Panc1 (cell line): ENCODE data around the gene CACNA1I. TPM values are rescaled to one million over a fixed set of nuclear protein-coding genes. Genes with fewer than 3 reads are reported as not detected.
"Not testable (repeated sequence)": the region's sequence is repeated elsewhere in the genome, so short reads cannot be mapped to it uniquely, and the experiment has no call there.

ENCODE experiments used
- ATAC-seq: fragments of 200-7000 bp; cut with Tn5 transposase; 2 replicates; pipeline ENCODE4 v1.9.1; 2020; ENCODE audit warnings: mild to moderate bottlenecking, moderate library complexity
- BruUV-seq: library from RNA; stranded (reverse); fragments of 400-500 nt; replicated peaks from 2 replicates; lab custom pipeline; 2021; lab: Mats Ljungman, UMichigan
- CTCF ChIA-PET: fragments of 300-600 bp; sonication (Branson Sonifier 250); formaldehyde crosslinking; loops from one replicate; lab custom pipeline; 2022; ENCODE audit warnings: antibody characterized with exemption; lab: Charles Lee
- POLR2A ChIA-PET: fragments of 300-600 bp; sonication (Branson Sonifier 250); formaldehyde crosslinking; loops from one replicate; lab custom pipeline; 2022; ENCODE audit warnings: antibody characterized with exemption; lab: Charles Lee
- DNase-seq: peaks from one replicate; pipeline ENCODE4 v3.0.0-alpha.2; 2010; ENCODE audit warnings: low read depth, low spot score
- H3K27ac ChIP-seq: 2 replicates; pipeline ENCODE4 v1.5.1; 2011; ENCODE audit warnings: mild to moderate bottlenecking, low read length, inconsistent platforms
- H3K27me3 ChIP-seq: fragments of 200-500 bp; sonication (Bioruptor generic); 2 replicates; pipeline ENCODE4 v1.6.0; 2014; ENCODE audit warnings: low read length, inconsistent platforms; ENCODE audit not compliant: control insufficient read depth, insufficient read depth
- H3K36me3 ChIP-seq: fragments of 200-500 bp; sonication (Bioruptor generic); 2 replicates; pipeline ENCODE4 v1.5.1; 2014; ENCODE audit warnings: inconsistent platforms, mild to moderate bottlenecking, low read length, moderate library complexity; ENCODE audit not compliant: control insufficient read depth, insufficient read depth
- H3K4me1 ChIP-seq: 2 replicates; pipeline ENCODE4 v1.5.1; 2011; ENCODE audit warnings: inconsistent platforms, mild to moderate bottlenecking, low read length, moderate library complexity; ENCODE audit not compliant: control insufficient read depth, insufficient read depth
- H3K4me3 ChIP-seq, 2 experiments: 2 replicates each; pipeline ENCODE4 v1.5.1; 2011 to 2012; ENCODE audit warnings: low read depth in 2 of 2, low read length in 2 of 2, mild to moderate bottlenecking in 2 of 2, inconsistent platforms in 1 of 2, moderate library complexity in 1 of 2
- H3K9me3 ChIP-seq: fragments of 200-500 bp; sonication (Bioruptor generic); 2 replicates; pipeline ENCODE4 v1.5.1; 2014; ENCODE audit warnings: low read depth, mild to moderate bottlenecking, inconsistent platforms, low read length, moderate library complexity; ENCODE audit not compliant: control insufficient read depth, insufficient read depth
- POLR2AphosphoS5 ChIP-seq: IDR thresholded peaks from 2 replicates; pipeline ENCODE4 v1.6.1; 2012; ENCODE audit warnings: mild to moderate bottlenecking, low read depth, low read length, moderate library complexity
- REST ChIP-seq, 2 experiments: IDR thresholded peaks; 2 replicates each; pipeline ENCODE4 v1.6.1; 2011 to 2012; ENCODE audit warnings: low read depth in 2 of 2, control low read depth in 1 of 2, low read length in 1 of 2, mild to moderate bottlenecking in 1 of 2, moderate library complexity in 1 of 2; ENCODE audit not compliant: insufficient read depth in 1 of 2
- SIN3A ChIP-seq: IDR thresholded peaks from 2 replicates; pipeline ENCODE4 v1.6.1; 2012; ENCODE audit warnings: low read depth, mild to moderate bottlenecking, low read length, moderate library complexity, borderline replicate concordance; ENCODE audit not compliant: insufficient read depth
- TCF7L2 ChIP-seq: IDR thresholded peaks from 2 replicates; pipeline ENCODE4 v1.6.1; 2011; ENCODE audit warnings: mild to moderate bottlenecking, low read depth, low read length, inconsistent platforms
- in situ Hi-C: cut with HindIII; loops from 2 replicates; pipeline ENCODE4 v1.10.0; 2016; ENCODE audit warnings: low sequenced_read_pairs, low pct_unique_long_range_greater_than_20kb
- intact Hi-C: fragments of 100-400 bp; cut with micrococcal nuclease; formaldehyde crosslinking; loops from one replicate; pipeline ENCODE4 v1.10.0; 2022; ENCODE audit not compliant: unreplicated experiment
- total RNA-seq: library from RNA; stranded (reverse); gene quantifications from one replicate; pipeline ENCODE4 v1.2.1, GENCODE V29; 2021; ENCODE audit not compliant: unreplicated experiment
- TF ChIP-seq, protein P1 (sequence below): fragments of 450-650 bp; IDR thresholded peaks from 2 replicates; pipeline ENCODE4 v1.5.1; 2017; ENCODE audit warnings: mild to moderate bottlenecking

Gene CACNA1I
- total RNA-seq, 1 experiment from 2014 or later: 0.23 TPM

DNA sequence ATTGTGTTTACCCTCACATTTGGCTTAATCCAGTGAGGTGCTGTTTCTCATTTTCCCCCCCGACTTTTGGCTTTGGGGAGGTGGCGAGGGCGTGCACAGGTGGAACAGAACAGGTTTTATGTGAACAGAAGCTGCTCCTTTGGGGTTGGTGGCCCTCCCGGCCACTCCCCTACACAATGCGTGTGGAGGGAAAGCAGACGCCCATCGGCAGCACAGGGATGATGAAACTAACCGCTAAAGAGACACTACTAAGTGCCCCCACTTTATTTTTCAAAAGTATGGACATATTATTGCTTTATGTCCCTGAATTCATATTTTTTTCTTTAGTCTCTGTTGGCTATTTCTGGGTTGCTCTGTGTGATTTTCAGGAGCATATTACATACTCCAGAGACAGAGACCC is 162.1 kb downstream of the CACNA1I start:
- no TSS peak for BruUV-seq
- no peak for ATAC-seq
- Histone ChIP-seq H3K27me3 (no peaks in the 10 kb centered on the region), H3K27ac (no peak overlapping the region), H3K36me3 (no peaks in the 10 kb centered on the region), H3K9me3 (no peaks in the 10 kb centered on the region), H3K4me1 (no peaks in the 10 kb centered on the region), H3K4me3 (no peak overlapping the region)
- TF ChIP-seq SIN3A (no peak), POLR2AphosphoS5 (no peak), TCF7L2 (no peak), REST (IDR thresholded peaks at IDR 0.05; ENCODE audit: insufficient read depth in 1 of 2, low read depth in 2 of 2, low read length in 1 of 2) (no peak)
- TF ChIP-seq, protein P1, sequence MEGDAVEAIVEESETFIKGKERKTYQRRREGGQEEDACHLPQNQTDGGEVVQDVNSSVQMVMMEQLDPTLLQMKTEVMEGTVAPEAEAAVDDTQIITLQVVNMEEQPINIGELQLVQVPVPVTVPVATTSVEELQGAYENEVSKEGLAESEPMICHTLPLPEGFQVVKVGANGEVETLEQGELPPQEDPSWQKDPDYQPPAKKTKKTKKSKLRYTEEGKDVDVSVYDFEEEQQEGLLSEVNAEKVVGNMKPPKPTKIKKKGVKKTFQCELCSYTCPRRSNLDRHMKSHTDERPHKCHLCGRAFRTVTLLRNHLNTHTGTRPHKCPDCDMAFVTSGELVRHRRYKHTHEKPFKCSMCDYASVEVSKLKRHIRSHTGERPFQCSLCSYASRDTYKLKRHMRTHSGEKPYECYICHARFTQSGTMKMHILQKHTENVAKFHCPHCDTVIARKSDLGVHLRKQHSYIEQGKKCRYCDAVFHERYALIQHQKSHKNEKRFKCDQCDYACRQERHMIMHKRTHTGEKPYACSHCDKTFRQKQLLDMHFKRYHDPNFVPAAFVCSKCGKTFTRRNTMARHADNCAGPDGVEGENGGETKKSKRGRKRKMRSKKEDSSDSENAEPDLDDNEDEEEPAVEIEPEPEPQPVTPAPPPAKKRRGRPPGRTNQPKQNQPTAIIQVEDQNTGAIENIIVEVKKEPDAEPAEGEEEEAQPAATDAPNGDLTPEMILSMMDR: no peak
- in situ Hi-C loops: no loop called here
- CTCF ChIA-PET: no interaction called here
- POLR2A ChIA-PET: interaction anchor here (0.5 kb wide), 1 partner anchor 24 kb away, joined by 5 read pairs; no protein-coding TSS in a partner anchor
- intact Hi-C loops: no loop called here
- DNase-seq: no peak

DNA sequence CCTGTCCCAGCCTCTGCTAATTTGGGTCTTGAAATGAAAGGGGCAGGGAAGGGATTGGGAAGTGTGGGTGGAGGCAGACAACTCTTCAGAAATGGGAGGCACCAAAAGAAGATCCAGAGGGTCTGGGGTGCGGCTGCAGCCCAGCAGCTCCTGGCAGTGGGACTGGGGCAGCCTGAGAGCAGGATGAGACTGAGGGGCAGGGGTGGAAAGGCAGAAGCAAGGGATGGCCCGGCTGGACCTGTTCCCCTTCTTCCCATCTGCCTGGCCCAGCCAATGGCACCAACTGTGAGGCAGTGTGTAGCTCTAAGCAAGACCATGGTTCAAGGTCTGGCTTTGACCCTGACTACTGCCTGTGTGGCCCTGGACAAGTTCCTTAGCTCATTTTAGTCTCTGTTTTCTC is 162.6 kb downstream of the CACNA1I start:
- POLR2A ChIA-PET: interaction anchor here (0.5 kb wide), 1 partner anchor 23 kb away, joined by 5 read pairs; no protein-coding TSS in a partner anchor
- TF ChIP-seq TCF7L2: no peak
- TF ChIP-seq, protein P1: no peak
- TF ChIP-seq POLR2AphosphoS5: no peak
- no peak for TF ChIP-seq SIN3A
- TF ChIP-seq REST (IDR thresholded peaks at IDR 0.05; ENCODE audit: insufficient read depth in 1 of 2, low read depth in 2 of 2, low read length in 1 of 2): no peak

GRCh38 chr22:39734046-39734445 is 163.5 kb downstream of the CACNA1I start:
- POLR2A ChIA-PET, H3K27ac ChIP-seq, DNase-seq, CTCF ChIA-PET, H3K27me3 ChIP-seq, BruUV-seq, H3K4me3 ChIP-seq, ATAC-seq, H3K9me3 ChIP-seq, intact Hi-C loops, H3K36me3 ChIP-seq, H3K4me1 ChIP-seq, in situ Hi-C loops: not testable (repeated sequence)

More for the DNA sequence above, 162.6 kb downstream of the CACNA1I start:
- H3K4me3 ChIP-seq: no peak overlapping the region
- BruUV-seq: no TSS peak
- CTCF ChIA-PET: interaction anchor here (0.7 kb wide), 1 partner anchor 61 kb away, joined by 3 read pairs; no protein-coding TSS in a partner anchor
- no peaks in the 10 kb centered on the region for H3K4me1 ChIP-seq
- H3K27me3 ChIP-seq: no peaks in the 10 kb centered on the region
- no peaks in the 10 kb centered on the region for H3K36me3 ChIP-seq
- DNase-seq: no peak
- intact Hi-C loops: no loop called here
- ATAC-seq: no peak
- in situ Hi-C loops: no loop called here
- no peaks in the 10 kb centered on the region for H3K9me3 ChIP-seq
- H3K27ac ChIP-seq: no peak overlapping the region
